ENCODE data around the gene SNAPC4.

- no peak for TF ChIP-seq EZH2phosphoT487 (IDR thresholded peaks at IDR 0.05; ENCODE audit: low read depth, severe bottlenecking, unreplicated experiment)
- TF ChIP-seq CTCF (IDR thresholded peaks at IDR 0.05; ENCODE audit: poor library complexity) = no peak
- no peak for TF ChIP-seq EZH2 (IDR thresholded peaks at IDR 0.05; ENCODE audit: borderline replicate concordance)
Measured at GRCh38 chr9:136395020-136395340, 5.0 kb downstream of the SNAPC4 start.

All from hepatocyte (in vitro differentiated cells).